SU-DHL-6 (cell line): ENCODE data around the gene CABLES2.

ENCODE experiments used
- H2AFZ ChIP-seq: fragments of 200-600 bp; sonication (generic); 2 replicates; pipeline ENCODE4 v1.6.1; 2014; ENCODE audit warnings: low read depth, mild to moderate bottlenecking, moderate library complexity, mixed read lengths, antibody characterized with exemption, low read length; ENCODE audit not compliant: severe bottlenecking
- H3F3A ChIP-seq: fragments of 200-600 bp; shearing (Covaris generic); 2 replicates; pipeline ENCODE4 v1.6.0; 2016; ENCODE audit warnings: antibody characterized with exemption, mild to moderate bottlenecking; ENCODE audit not compliant: insufficient read depth
- H3K27ac ChIP-seq: fragments of 200-600 bp; sonication (generic); 2 replicates; pipeline ENCODE4 v1.5.1; 2016; ENCODE audit warnings: low read depth, mild to moderate bottlenecking, low read length, moderate library complexity, mixed read lengths
- H3K27me3 ChIP-seq: fragments of 200-600 bp; sonication (generic), shearing (Covaris generic); 2 replicates; pipeline ENCODE4 v1.6.0; 2014; ENCODE audit warnings: mild to moderate bottlenecking, low read length
- H3K36me3 ChIP-seq: fragments of 200-600 bp; sonication (generic); 2 replicates; pipeline ENCODE4 v1.6.1; 2014; ENCODE audit warnings: mild to moderate bottlenecking, low read length, mixed read lengths
- H3K4me2 ChIP-seq: fragments of 300-600, 200-600 bp; shearing (Covaris generic), sonication (generic); 2 replicates; pipeline ENCODE4 v1.6.0; 2014; ENCODE audit warnings: low read length, low read depth, mild to moderate bottlenecking; ENCODE audit not compliant: poor library complexity, severe bottlenecking
- H3K4me3 ChIP-seq: fragments of 200-600 bp; sonication (generic); 2 replicates; pipeline ENCODE4 v1.5.1; 2014; ENCODE audit warnings: antibody characterized with exemption, low read length, mild to moderate bottlenecking, mixed read lengths; ENCODE audit not compliant: insufficient read depth, poor library complexity, severe bottlenecking
- H3K79me2 ChIP-seq: fragments of 200-600 bp; sonication (generic); 2 replicates; pipeline ENCODE4 v1.6.1; 2014; ENCODE audit warnings: mild to moderate bottlenecking, low read length, moderate library complexity; ENCODE audit not compliant: insufficient read depth
- H3K9ac ChIP-seq: fragments of 200-600 bp; sonication (generic); 2 replicates; pipeline ENCODE4 v1.7.0; 2014; ENCODE audit warnings: mild to moderate bottlenecking, low read length
- H3K9me2 ChIP-seq: fragments of 200-600 bp; sonication (generic); replicated peaks from 2 replicates; pipeline ENCODE4 v1.6.1; 2014; ENCODE audit warnings: low read length; ENCODE audit not compliant: insufficient read depth
- H3K9me3 ChIP-seq: fragments of 200-600 bp; sonication (generic); 2 replicates; pipeline ENCODE4 v1.6.1; 2014; ENCODE audit warnings: low read length, mixed read lengths; ENCODE audit not compliant: insufficient read depth
- H4K20me1 ChIP-seq: fragments of 200-600 bp; sonication (generic); 2 replicates; pipeline ENCODE4 v1.6.1; 2014; ENCODE audit warnings: low read depth, mild to moderate bottlenecking, antibody characterized with exemption, low read length, moderate library complexity, mixed read lengths
- EZH2phosphoT487 ChIP-seq: fragments of 200-600 bp; sonication (generic), shearing (Covaris generic); conservative IDR thresholded peaks from 2 replicates; pipeline ENCODE4 v1.6.1; 2018; ENCODE audit warnings: mild to moderate bottlenecking, antibody characterized with exemption, low read length, moderate library complexity, mixed read lengths
- TF ChIP-seq, protein P1 (sequence below): fragments of 200-600 bp; sonication (generic); IDR thresholded peaks from one replicate; pipeline ENCODE4 v1.5.1; 2017; ENCODE audit warnings: antibody characterized with exemption, mild to moderate bottlenecking, low read length, moderate library complexity; ENCODE audit not compliant: insufficient read depth, poor library complexity, severe bottlenecking

Gene CABLES2

DNA sequence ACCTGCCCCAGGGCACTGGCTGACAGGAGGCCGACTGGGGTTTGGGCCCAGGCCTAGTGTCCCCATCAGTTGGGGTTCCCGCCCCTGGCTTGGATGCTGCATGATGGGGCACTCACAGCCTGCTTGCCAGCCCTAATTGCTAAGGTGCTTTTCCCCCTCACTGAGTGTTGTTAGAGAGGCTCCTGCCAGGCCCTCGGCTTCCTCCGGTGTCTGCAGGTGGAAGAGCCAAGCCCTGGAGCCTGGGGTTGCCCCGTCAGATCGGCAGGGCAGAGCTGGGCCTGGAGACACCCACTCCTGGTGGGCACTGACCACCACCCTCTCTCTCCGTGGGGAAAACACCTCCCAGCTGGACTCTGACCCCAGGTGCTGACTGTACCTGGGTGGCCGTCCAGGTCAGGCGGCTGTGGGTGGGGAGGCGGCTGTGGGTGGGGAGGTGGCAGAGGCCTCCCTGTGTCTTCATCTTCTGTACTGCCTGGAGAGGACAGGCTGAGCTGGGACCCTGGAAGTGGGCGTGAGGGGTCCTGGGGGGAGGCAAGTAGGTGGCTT lies 6.0 kb upstream of the CABLES2 start:
- Histone ChIP-seq H3K9me3 (no peaks in the 10 kb centered on the region), H3K27ac (no peak overlapping the region), H3K36me3 (no peaks in the 10 kb centered on the region), H3K4me3 (no peak overlapping the region), H2AFZ (no peak overlapping the region), H3K9ac (no peak overlapping the region), H3K4me2 (no peak overlapping the region), H3K79me2 (no peaks in the 10 kb centered on the region), H3K9me2 (no peaks in the 10 kb centered on the region), H3K27me3 (no peaks in the 10 kb centered on the region), H3F3A (no peaks in the 10 kb centered on the region), H4K20me1 (no peaks in the 10 kb centered on the region)
- TF ChIP-seq, protein P1, sequence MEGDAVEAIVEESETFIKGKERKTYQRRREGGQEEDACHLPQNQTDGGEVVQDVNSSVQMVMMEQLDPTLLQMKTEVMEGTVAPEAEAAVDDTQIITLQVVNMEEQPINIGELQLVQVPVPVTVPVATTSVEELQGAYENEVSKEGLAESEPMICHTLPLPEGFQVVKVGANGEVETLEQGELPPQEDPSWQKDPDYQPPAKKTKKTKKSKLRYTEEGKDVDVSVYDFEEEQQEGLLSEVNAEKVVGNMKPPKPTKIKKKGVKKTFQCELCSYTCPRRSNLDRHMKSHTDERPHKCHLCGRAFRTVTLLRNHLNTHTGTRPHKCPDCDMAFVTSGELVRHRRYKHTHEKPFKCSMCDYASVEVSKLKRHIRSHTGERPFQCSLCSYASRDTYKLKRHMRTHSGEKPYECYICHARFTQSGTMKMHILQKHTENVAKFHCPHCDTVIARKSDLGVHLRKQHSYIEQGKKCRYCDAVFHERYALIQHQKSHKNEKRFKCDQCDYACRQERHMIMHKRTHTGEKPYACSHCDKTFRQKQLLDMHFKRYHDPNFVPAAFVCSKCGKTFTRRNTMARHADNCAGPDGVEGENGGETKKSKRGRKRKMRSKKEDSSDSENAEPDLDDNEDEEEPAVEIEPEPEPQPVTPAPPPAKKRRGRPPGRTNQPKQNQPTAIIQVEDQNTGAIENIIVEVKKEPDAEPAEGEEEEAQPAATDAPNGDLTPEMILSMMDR = no peak
- no peak for TF ChIP-seq EZH2phosphoT487

GRCh38 chr20:62412194-62413024 lies 5.3 kb upstream of the CABLES2 start:
- Histone ChIP-seq H3K36me3 (no peaks in the 10 kb centered on the region), H3K9me3 (no peaks in the 10 kb centered on the region), H3K9me2 (no peaks in the 10 kb centered on the region), H3K9ac (no peak overlapping the region), H2AFZ (no peak overlapping the region), H3K27ac (no peak overlapping the region), H3K79me2 (no peaks in the 10 kb centered on the region), H3K27me3 (no peaks in the 10 kb centered on the region), H4K20me1 (no peaks in the 10 kb centered on the region), H3K4me2 (no peak overlapping the region), H3F3A (no peaks in the 10 kb centered on the region), H3K4me3 (no peak overlapping the region)
- TF ChIP-seq, protein P1 = no peak
- no peak for TF ChIP-seq EZH2phosphoT487

DNA sequence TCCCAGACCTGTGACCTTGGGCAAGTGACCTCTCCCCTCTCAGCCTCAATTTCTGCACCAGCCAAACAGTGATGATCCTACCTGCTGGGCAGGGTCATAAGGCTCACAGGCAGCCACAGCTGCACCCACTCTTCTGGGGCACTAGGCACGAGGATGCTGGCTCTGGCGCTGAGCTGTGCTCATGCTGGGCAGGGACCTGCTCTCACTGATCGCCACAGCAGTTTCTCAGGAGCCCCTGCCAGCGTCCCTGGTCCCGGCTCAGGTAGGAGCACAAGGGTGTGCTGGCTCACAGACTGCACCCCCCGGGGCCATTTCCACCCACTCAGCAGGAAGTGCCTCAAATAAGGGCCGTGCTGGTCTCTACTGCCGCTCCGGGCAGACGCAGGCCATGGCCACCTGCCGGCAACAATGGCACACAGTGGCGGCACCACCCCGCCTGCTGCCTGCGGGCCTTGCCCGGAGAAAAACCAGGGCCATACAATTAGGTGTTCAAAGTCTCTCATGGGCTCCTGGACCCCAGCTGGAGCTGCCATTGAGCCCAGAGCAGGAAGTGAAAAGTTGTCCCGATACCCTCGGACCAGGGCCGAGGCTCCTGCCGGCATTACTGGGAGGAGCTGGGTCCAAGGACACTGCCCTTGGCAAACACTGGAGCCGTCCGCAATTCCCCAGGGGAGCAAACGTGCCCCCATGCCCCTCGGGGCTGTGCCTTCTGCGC lies 4.6 kb upstream of the CABLES2 start:
- no peaks in the 10 kb centered on the region for H4K20me1 ChIP-seq
- H3K79me2 ChIP-seq = peaks cover under 1% of the 10 kb centered on the region; the same call in 1 of the 2 replicates
- H3K9me2 ChIP-seq = no peaks in the 10 kb centered on the region
- H3K4me3 ChIP-seq = no peak overlapping the region
- H3K9me3 ChIP-seq = no peaks in the 10 kb centered on the region
- TF ChIP-seq EZH2phosphoT487 = no peak
- TF ChIP-seq, protein P1 = no peak
- H3K9ac ChIP-seq = no peak overlapping the region
- no peak overlapping the region for H2AFZ ChIP-seq
- H3K36me3 ChIP-seq = no peaks in the 10 kb centered on the region
- H3K27me3 ChIP-seq = no peaks in the 10 kb centered on the region
- H3K27ac ChIP-seq = no peak overlapping the region
- no peaks in the 10 kb centered on the region for H3F3A ChIP-seq
- H3K4me2 ChIP-seq = no peak overlapping the region
